ENCODE results near the gene BBC3. TPM values are rescaled to one million over a fixed set of nuclear protein-coding genes. Genes with fewer than 3 reads are reported as not detected.

The BBC3 gene
- polyA plus RNA-seq, 3 donors from 2014 or later, result 8.3 to 13.9 (median 8.4) TPM

DNA sequence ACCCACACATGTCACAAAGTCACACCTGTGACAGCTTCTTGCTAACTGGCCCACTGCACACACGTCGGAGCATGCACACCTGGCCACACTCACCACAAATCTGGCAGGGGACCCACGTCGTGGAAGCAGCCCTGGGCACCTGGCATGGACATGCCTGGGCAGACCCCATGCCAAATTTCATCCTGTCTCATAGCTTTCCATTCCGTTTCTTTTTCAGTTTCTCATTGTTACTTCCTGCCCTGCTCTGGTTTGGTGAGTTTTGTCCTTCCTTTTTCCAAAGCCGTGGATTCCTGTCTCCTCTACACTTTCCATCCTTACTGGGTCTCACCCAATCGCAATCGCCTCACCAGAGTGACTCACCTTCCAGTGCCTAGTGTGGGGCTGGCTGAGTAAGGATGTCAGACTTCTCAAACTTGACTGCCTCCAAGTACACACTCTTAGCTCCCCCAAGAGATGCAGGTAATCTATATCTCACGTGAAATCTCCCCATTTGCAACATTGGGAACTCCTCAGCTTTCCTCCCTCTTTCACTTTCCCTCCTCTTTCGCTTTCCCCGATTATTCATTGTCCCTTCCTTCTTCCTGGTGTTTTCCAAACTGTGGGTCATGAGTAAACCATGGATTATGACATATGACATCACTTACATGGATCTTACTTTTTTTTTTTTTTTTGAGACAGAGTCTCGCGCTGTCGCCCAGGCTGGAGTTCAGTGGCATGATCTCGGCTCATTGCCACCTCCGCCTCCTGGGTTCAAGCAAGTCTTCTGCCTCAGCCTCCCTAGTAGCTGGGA lies 1.6 kb upstream of the BBC3 start:
- no peaks in the 10 kb centered on the region for H3K9me3 Mint-ChIP-seq
- peaks cover 18 to 19% of the 10 kb centered on the region in 2 donors for H3K4me1 Mint-ChIP-seq
- DNase-seq, result no peak
- no peaks in the 10 kb centered on the region for H3K36me3 Mint-ChIP-seq
- H3K27me3 Mint-ChIP-seq (ENCODE audit: low read depth in 3 of 3), result peaks cover 10 to 11% (median 11%) of the 10 kb centered on the region in 3 donors
- peak overlapping the region; percentile 83 to 91 (median 86) for H3K4me3 Mint-ChIP-seq
- peak overlapping the region; percentile 60 to 97 (median 89) for H3K27ac Mint-ChIP-seq

DNA sequence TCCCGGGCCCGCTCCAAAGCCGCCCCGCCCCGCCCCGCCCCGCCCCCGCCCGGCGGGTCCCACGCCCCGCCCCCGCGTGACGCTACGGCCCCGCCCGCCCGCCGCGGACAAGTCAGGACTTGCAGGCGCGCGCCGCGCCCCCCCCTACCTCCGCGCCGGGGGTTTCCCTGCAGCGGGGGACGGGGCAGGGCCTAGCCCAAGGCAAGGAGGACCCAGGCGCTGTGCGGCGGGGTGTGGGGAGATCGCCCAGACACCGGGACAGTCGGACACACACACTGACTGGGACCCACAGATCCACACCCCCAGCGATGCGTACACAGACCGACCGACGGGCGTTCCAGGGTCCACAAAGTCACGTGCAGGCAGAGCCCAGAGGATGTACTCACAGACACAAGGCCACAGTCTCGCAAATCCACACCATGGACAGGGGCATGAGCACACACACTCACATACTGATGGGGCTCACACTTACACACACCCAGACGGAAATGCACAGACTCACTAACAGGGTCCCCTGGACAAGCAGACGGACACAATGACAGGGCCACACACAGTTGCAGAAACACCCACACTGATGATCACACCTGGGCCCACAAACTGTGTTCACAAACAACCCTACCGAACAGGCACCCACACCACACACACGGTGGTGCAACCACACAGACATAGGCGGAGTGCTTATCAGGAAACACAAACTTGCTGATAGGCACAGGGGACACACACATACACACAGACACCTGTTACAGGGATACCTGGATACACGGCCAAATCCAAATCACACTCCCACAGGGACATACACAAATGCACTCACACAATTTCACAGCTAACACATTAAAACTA lies 436 bp upstream of the BBC3 start:
- Mint-ChIP-seq H3K4me1 (peaks cover 19 to 23% of the 10 kb centered on the region in 2 donors), H3K27me3 (ENCODE audit: low read depth in 3 of 3) (peaks cover 17 to 21% (median 20%) of the 10 kb centered on the region in 3 donors), H3K36me3 (no peaks in the 10 kb centered on the region), H3K4me3 (peak overlapping the region; percentile 83 to 91 (median 86)), H3K27ac (peak overlapping the region; percentile 83 to 97 (median 92)), H3K9me3 (no peaks in the 10 kb centered on the region)
- peak; percentile 90 to 92 (median 91) for DNase-seq

DNA sequence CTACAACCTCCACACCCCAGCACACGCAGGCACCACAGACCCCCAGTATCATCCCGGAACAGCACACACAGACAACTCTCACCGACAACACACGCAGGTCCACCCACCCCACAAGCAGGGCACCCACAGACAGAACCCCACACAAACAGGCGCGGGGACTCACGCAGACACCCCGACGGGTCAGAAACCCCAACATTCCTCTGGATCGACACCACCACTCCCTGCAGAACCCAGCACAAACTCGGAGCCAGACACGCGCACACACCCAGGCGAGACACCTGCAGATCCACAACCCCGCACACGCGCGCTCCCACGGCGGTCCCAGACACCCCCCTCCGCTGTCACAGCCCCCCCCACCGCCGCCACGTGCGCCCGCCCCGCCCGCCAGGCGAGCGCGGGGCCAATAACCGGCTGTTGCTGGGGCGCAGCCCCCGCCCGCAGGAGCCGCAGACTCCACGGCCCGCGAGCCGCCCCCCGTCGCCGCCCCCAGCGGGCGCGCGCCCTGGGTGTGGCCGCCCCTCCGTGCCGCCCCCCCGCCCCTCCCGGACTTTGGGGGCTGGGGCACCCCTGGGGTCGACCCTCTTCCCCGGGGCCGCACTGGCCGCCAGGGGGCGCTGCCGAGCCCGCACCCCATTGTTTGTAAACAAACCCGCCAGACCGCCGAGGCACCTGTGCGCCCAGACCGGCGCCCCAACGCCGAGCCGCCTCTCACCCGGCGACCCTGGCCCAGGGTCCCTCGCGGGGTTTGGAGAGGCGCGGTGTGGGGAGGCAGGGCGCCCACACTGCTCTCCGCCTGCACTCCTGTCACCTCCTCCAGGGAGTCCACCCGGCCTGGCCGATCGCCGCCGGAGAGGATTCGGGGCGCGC lies 712 bp downstream of the BBC3 start:
- peak; percentile 86 to 88 (median 88) for DNase-seq
- Mint-ChIP-seq H3K27me3 (ENCODE audit: low read depth in 3 of 3) (peaks cover 19 to 25% (median 22%) of the 10 kb centered on the region in 3 donors), H3K4me3 (peak overlapping the region; percentile 8 to 67 (median 46)), H3K27ac (no peak overlapping the region), H3K36me3 (no peaks in the 10 kb centered on the region), H3K9me3 (no peaks in the 10 kb centered on the region), H3K4me1 (peaks cover 26 to 28% of the 10 kb centered on the region in 2 donors)

DNA sequence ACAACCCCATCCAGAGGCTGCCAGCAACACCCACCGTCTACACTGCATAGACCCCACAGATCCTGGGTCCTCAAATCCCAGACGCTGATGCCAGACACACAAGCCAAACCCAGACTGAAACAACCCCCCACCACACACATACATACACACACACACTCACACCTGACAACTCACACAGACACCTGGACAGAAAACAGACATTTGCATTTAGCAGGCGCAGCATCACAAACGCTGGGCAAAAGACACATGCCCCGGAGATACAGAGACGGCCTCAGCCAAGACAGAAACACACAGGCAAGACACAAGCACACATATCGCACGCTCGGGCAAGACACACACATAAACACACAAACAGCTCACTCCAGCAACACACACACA lies 1.3 kb downstream of the BBC3 start:
- H3K27ac Mint-ChIP-seq, result no peak overlapping the region
- DNase-seq, result peak in 2 of 3 donors; percentile 40 to 41
- peaks cover 27 to 29% of the 10 kb centered on the region in 2 donors for H3K4me1 Mint-ChIP-seq
- H3K27me3 Mint-ChIP-seq (ENCODE audit: low read depth in 3 of 3), result peaks cover 19 to 25% (median 22%) of the 10 kb centered on the region in 3 donors
- H3K36me3 Mint-ChIP-seq, result no peaks in the 10 kb centered on the region
- H3K4me3 Mint-ChIP-seq, result no peak overlapping the region
- no peaks in the 10 kb centered on the region for H3K9me3 Mint-ChIP-seq

DNA sequence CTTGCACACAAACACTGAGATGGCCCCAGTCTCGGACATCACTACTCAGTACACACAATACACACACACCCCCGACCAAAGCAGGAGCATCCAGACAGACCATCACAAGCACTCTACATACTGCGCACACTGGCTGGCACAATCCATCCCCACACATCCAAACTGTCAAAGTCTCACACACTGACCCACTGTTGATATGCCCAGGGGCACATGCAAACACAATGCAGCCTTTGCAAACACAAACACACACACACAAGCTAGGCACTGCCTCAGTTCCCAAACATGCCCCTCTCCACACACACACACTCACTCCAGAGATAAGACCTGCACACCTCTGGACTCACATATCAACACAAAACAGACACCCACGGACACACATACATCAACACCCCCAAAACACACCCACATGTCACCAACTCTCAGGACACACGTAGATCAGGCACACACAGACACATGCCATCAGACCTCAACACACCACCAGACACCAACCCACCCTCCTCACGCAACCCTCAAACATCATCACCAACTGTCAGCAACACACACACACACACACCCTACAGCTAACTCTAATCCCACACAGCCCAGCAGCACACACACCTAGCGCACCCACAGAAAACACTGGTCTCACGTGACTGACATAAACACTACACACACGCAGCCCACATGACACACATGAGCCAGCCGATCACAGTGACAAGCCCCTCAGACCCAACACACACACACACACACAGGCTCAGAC lies 1.9 kb downstream of the BBC3 start:
- no peaks in the 10 kb centered on the region for H3K36me3 Mint-ChIP-seq
- peaks cover 27 to 29% of the 10 kb centered on the region in 2 donors for H3K4me1 Mint-ChIP-seq
- peaks cover 19 to 25% (median 22%) of the 10 kb centered on the region in 3 donors for H3K27me3 Mint-ChIP-seq (ENCODE audit: low read depth in 3 of 3)
- H3K27ac Mint-ChIP-seq, result no peak overlapping the region
- peak; percentile 64 to 67 (median 65) for DNase-seq
- no peak overlapping the region for H3K4me3 Mint-ChIP-seq
- H3K9me3 Mint-ChIP-seq, result no peaks in the 10 kb centered on the region

DNA sequence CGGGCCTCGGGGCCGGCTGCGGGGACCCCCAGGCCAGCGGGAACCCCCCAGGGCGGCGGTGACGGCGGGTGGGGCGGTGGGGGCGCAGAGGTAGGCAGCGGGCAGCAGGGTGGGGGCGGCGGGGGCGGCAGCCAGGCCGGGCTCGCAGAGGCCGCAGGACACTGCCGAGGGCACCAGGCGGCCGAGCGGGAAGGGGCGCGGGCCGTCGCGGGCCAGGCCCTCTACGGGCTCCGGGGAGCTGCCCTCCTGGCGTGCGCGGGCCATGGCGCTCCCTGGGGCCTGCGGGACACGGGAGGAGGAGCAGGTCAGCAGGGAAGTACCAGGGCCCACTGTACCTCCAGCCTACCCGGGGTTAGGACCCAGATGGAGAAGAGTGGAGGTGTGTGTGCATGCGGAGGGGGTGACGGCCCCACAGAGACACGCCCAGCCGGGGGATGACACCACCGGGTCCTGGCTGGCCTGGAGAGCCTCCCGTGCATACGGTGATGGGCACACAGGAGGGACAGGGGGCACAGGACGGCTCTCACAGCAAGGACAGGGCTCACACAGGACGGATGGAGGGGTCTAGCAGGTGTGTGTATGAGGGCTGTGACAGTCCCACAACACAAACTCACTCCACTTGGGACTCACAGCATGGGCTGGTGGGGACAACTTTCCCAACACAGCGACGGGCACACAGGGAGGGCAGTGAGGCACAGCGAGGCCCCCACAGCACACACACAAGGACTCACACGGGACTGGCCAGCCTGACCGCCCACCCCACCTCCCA lies 2.6 kb downstream of the BBC3 start:
- peaks cover 19 to 25% (median 24%) of the 10 kb centered on the region in 3 donors for H3K27me3 Mint-ChIP-seq (ENCODE audit: low read depth in 3 of 3)
- H3K36me3 Mint-ChIP-seq, result no peaks in the 10 kb centered on the region
- H3K27ac Mint-ChIP-seq, result peak overlapping the region in 1 of 6 donors; percentile 94
- DNase-seq, result peak; percentile 50
- peak overlapping the region in 4 of 5 donors; percentile 83 to 89 (median 85) for H3K4me3 Mint-ChIP-seq
- peaks cover 27 to 29% of the 10 kb centered on the region in 2 donors for H3K4me1 Mint-ChIP-seq
- H3K9me3 Mint-ChIP-seq, result no peaks in the 10 kb centered on the region

GRCh38 chr19:47227352-47228167 lies 3.4 kb downstream of the BBC3 start:
- H3K27me3 Mint-ChIP-seq (ENCODE audit: low read depth in 3 of 3), result peaks cover 19 to 24% (median 22%) of the 10 kb centered on the region in 3 donors

GRCh38 chr19:47226426-47227351 lies 4.3 kb downstream of the BBC3 start:
- H3K36me3 Mint-ChIP-seq, result peaks cover 0 to 4% (median 3%) of the 10 kb centered on the region in 3 donors
- peak; percentile 78 to 79 (median 79) for DNase-seq

More at GRCh38 chr19:47227352-47228167, 3.4 kb downstream of the BBC3 start:
- peak; percentile 57 to 68 (median 60) for DNase-seq
- Mint-ChIP-seq H3K36me3 (no peaks in the 10 kb centered on the region), H3K4me3 (peak overlapping the region; percentile 83 to 89 (median 85)), H3K4me1 (peaks cover 21 to 25% of the 10 kb centered on the region in 2 donors), H3K9me3 (no peaks in the 10 kb centered on the region), H3K27ac (peak overlapping the region in 5 of 6 donors; percentile 74 to 94 (median 93))

DNA sequence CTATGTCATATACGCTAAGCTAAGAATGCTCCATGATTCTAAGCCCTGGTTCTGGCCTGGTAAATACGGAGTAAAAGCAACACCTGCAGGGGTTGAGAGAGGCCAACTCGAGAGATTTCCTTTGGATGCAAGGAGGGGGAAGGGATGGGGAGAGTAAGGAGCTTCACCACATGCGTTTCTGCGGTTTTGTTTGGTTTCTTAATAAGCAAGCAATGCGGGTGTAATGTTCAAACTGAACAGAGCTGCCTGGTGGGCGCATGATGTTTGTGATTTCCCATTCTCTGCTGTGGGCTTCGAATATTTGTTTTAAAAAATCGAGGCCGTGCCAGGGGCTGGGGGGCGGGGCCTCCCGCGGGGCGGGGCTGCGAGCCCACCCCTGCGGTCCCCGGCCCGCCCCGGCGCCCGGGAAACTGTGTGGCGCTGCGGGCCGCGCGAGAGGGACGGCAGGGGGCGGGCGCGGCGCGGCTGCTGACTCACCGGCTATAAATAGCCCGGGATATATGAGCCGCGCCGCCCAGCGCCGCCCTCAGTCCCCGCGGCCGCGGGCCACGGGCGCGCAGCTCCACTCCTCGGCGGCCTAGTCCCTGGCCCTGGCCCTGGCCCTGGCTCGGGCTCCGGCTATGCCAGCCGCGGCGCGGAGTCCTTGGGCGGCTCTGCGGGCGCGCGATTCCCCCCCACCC lies 5.1 kb downstream of the BBC3 start:
- Mint-ChIP-seq H3K9me3 (no peaks in the 10 kb centered on the region), H3K4me3 (peak overlapping the region; percentile 65 to 89 (median 80)), H3K4me1 (peaks cover 7 to 15% of the 10 kb centered on the region in 2 donors), H3K27ac (peak overlapping the region; percentile 79 to 94 (median 92)), H3K36me3 (peaks cover 0 to 4% (median 4%) of the 10 kb centered on the region in 3 donors), H3K27me3 (ENCODE audit: low read depth in 3 of 3) (peaks cover 14 to 18% (median 17%) of the 10 kb centered on the region in 3 donors)
- DNase-seq, result peak; percentile 88 to 92 (median 91)

More at GRCh38 chr19:47226426-47227351, 4.3 kb downstream of the BBC3 start:
- peaks cover 18 to 23% (median 20%) of the 10 kb centered on the region in 3 donors for H3K27me3 Mint-ChIP-seq (ENCODE audit: low read depth in 3 of 3)
- peaks cover 13 to 20% of the 10 kb centered on the region in 2 donors for H3K4me1 Mint-ChIP-seq
- peak overlapping the region; percentile 83 to 89 (median 85) for H3K4me3 Mint-ChIP-seq
- H3K9me3 Mint-ChIP-seq, result no peaks in the 10 kb centered on the region
- peak overlapping the region in 5 of 6 donors; percentile 88 to 94 (median 93) for H3K27ac Mint-ChIP-seq

DNA sequence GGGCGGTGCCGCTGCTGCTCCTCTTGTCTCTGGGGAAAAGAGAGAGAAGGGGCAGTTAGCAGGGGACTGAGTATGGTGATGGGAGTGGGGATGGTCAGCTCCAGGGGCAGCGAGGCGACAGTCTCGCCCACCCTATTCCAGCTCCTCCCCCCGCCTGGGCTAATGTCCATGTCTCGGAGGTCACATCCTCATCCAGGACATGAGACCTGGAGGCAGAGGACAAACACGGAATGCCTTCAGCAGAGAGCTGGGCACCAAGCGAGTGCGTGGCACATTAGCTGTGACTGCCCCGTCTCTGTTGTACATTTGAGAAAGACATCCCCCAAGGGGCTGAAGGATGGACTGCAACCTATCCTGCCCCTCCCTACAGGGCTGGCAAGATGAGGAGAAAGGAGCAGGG lies 9.1 kb downstream of the BBC3 start:
- H3K9me3 Mint-ChIP-seq, result no peaks in the 10 kb centered on the region
- peaks cover 0 to 8% (median 7%) of the 10 kb centered on the region in 3 donors for H3K36me3 Mint-ChIP-seq
- no peak overlapping the region for H3K4me3 Mint-ChIP-seq
- H3K4me1 Mint-ChIP-seq, result peaks cover 7 to 10% of the 10 kb centered on the region in 2 donors
- no peak for DNase-seq
- peaks cover 8 to 9% (median 8%) of the 10 kb centered on the region in 3 donors for H3K27me3 Mint-ChIP-seq (ENCODE audit: low read depth in 3 of 3)
- no peak overlapping the region for H3K27ac Mint-ChIP-seq

Measured in immature natural killer cell (primary cell).